Loucy (cell line): ENCODE results near the gene SH3PXD2A.

Experiments used
- CTCF ChIP-seq: fragments of 200-600 bp; sonication (generic); conservative IDR thresholded peaks from 2 replicates; pipeline ENCODE4 v1.5.1; 2014; ENCODE audit warnings: mild to moderate bottlenecking, antibody characterized with exemption, low read length
- EZH2phosphoT487 ChIP-seq: fragments of 200-600 bp; IDR thresholded peaks from 2 replicates; pipeline ENCODE4 v1.6.1; 2018; ENCODE audit warnings: antibody characterized with exemption, mild to moderate bottlenecking, moderate library complexity, borderline replicate concordance

- TF ChIP-seq CTCF (no peak), EZH2phosphoT487 (no peak)
Measured at GRCh38 chr10:103599907-103600306, 255.5 kb downstream of the SH3PXD2A start.
